Measurements from ENCODE around the gene CCDC85C.

DNA sequence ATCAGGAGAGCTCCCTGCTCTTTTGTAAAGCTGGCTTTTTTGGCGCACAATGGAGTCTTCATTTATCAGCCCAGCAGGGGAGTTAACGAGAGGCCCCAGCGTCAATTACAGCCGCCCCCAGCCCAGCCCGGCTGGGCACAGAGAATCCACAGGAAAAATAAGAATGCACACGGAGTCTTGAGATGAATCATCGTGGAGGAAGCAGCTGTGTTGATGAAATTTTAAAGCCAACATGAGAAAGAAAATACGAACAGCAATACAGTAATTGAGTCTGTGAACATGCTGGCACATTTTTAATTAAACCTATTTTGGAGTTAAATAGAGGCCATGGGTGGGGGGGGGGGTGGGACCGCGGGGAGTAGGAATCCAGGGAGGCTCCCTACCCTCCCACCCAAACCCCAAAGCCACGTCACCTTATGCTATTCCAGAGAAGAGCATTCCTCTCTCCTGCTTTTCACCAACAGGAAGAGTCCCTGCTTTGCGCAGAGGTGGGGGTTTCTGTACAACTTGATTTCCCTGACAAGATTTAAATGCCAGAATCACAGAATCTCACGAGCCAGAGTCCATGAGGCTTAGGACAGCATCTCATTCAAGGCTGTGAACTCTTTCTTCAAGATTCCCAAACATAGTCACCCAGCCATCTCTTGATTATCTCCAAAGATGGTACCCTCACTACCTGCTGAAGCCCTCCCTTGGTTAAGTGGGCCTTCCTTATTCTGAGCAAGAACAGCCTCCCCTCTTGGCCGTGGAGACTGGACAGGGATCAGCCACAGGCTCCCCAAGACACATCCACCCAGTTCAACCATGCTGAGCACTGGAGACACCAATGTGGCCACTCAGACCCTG lies 72.5 kb downstream of the CCDC85C start:
- TF ChIP-seq, protein P1, sequence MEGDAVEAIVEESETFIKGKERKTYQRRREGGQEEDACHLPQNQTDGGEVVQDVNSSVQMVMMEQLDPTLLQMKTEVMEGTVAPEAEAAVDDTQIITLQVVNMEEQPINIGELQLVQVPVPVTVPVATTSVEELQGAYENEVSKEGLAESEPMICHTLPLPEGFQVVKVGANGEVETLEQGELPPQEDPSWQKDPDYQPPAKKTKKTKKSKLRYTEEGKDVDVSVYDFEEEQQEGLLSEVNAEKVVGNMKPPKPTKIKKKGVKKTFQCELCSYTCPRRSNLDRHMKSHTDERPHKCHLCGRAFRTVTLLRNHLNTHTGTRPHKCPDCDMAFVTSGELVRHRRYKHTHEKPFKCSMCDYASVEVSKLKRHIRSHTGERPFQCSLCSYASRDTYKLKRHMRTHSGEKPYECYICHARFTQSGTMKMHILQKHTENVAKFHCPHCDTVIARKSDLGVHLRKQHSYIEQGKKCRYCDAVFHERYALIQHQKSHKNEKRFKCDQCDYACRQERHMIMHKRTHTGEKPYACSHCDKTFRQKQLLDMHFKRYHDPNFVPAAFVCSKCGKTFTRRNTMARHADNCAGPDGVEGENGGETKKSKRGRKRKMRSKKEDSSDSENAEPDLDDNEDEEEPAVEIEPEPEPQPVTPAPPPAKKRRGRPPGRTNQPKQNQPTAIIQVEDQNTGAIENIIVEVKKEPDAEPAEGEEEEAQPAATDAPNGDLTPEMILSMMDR (IDR thresholded peaks at IDR 0.05; ENCODE audit: insufficient read depth, low read depth, low read length): no peak
- TF ChIP-seq EZH2 (IDR thresholded peaks at IDR 0.05; ENCODE audit: insufficient read depth, low read length): no peak
